ENCODE measurements around the gene CDHR5. TPM values are rescaled to one million over a fixed set of nuclear protein-coding genes. Genes with fewer than 3 reads are reported as not detected.
"Not testable (repeated sequence)": the region's sequence is repeated elsewhere in the genome, so short reads cannot be mapped to it uniquely, and the experiment has no call there.

CDHR5 gene
- polyA plus RNA-seq, 1 of the 3 experiments (the other 2 are of a cell fraction), result not detected

DNA sequence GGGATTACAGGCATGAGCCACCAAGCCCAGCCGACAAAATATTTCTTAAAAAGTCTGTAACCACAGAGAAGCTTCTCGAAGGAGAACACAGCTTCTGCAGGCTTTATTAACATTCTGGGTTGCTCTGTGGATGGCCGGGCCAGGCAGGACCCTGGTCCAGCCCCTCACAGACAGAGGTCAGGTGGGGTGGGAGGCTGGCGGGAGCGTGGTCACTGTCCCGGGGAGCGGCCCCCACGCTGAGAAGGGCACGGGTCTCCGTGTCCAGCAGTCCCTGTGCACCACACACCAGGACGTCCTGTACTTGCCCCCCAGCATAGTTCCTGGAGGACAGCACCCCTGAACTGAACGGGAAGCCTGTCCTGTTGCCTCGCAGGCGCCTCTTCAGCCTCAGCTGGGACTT lies 31.7 kb upstream of the CDHR5 start (continued):
- TF ChIP-seq, protein P1, sequence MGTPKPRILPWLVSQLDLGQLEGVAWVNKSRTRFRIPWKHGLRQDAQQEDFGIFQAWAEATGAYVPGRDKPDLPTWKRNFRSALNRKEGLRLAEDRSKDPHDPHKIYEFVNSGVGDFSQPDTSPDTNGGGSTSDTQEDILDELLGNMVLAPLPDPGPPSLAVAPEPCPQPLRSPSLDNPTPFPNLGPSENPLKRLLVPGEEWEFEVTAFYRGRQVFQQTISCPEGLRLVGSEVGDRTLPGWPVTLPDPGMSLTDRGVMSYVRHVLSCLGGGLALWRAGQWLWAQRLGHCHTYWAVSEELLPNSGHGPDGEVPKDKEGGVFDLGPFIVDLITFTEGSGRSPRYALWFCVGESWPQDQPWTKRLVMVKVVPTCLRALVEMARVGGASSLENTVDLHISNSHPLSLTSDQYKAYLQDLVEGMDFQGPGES (IDR thresholded peaks at IDR 0.05; ENCODE audit: low read depth, low read length), result no peak

DNA sequence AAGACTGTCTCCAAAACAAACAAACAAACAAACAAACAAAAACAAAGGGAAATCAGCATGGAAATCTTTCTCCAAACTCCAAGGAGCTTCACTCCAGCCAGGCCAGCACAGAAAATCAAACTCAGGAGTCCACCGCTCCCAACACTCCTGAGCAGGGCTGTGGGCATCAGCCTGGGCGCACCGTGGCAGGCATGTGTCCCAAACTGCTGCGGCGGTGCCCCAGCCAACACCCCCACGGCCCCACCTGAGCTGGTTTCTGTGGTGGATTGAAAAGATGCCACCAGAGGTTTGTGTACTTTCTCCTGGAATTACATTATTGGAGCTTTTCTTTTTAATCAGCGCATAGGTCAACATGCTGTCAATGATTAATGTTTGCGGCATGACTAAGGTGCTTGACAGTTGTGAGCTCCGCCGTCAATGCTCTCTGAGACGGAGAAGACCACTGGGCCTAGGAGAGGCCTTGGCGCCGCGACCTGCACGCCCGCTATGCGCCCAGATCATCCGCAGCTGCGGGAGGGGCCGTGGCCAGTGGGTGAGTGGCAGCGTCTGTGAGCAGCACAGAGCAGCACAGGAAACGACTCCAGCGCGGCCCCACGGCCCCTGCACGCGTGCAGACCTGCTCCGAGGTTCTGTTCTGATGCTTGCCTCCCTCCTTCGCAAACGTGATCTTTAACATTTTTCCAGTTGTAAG lies 30.4 kb upstream of the CDHR5 start:
- Histone ChIP-seq H4K20me1 (ENCODE audit: insufficient read depth) (no peaks in the 10 kb centered on the region), H3K9me3 (no peaks in the 10 kb centered on the region), H3K9ac (no peak overlapping the region), H3K4me3 (ENCODE audit: low read depth in 2 of 2, low read length in 1 of 2) (no peak overlapping the region), H3K9me2 (no peaks in the 10 kb centered on the region), H3K4me1 (ENCODE audit: control insufficient read depth in 1 of 2, insufficient read depth in 2 of 2, low read depth in 1 of 2, low read length in 1 of 2) (no peaks in the 10 kb centered on the region), H3K4me2 (no peak overlapping the region), H3K79me2 (ENCODE audit: insufficient read depth) (no peaks in the 10 kb centered on the region), H3K27me3 (ENCODE audit: insufficient read depth) (no peaks in the 10 kb centered on the region), H2AFZ (ENCODE audit: low read depth) (no peak overlapping the region), H3K36me3 (replicated peaks in 1 of 2; ENCODE audit: control insufficient read depth in 1 of 2, insufficient read depth in 2 of 2, low read length in 1 of 2) (peaks cover 0 to 26% of the 10 kb centered on the region in 2 experiments), H3F3A (replicated peaks; ENCODE audit: insufficient read depth) (peaks cover 8% of the 10 kb centered on the region), H3K27ac (ENCODE audit: low read depth in 2 of 2, low read length in 1 of 2) (no peak overlapping the region)
- 94% methylated on average over 24 of the region's 30 CpGs for WGBS (ENCODE audit: low lambda C conversion rate)
- DNase-seq, result no peak
- no peak for TF ChIP-seq MXI1 (IDR thresholded peaks at IDR 0.05; ENCODE audit: low read depth, low read length)
- TF ChIP-seq CHD2 (IDR thresholded peaks at IDR 0.05; ENCODE audit: low read length, partially characterized antibody), result no peak
- TF ChIP-seq POLR2AphosphoS5 (IDR thresholded peaks at IDR 0.05; ENCODE audit: low read depth, low read length), result no peak
- TF ChIP-seq, protein P2, sequence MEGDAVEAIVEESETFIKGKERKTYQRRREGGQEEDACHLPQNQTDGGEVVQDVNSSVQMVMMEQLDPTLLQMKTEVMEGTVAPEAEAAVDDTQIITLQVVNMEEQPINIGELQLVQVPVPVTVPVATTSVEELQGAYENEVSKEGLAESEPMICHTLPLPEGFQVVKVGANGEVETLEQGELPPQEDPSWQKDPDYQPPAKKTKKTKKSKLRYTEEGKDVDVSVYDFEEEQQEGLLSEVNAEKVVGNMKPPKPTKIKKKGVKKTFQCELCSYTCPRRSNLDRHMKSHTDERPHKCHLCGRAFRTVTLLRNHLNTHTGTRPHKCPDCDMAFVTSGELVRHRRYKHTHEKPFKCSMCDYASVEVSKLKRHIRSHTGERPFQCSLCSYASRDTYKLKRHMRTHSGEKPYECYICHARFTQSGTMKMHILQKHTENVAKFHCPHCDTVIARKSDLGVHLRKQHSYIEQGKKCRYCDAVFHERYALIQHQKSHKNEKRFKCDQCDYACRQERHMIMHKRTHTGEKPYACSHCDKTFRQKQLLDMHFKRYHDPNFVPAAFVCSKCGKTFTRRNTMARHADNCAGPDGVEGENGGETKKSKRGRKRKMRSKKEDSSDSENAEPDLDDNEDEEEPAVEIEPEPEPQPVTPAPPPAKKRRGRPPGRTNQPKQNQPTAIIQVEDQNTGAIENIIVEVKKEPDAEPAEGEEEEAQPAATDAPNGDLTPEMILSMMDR (IDR thresholded peaks at IDR 0.05), result no peak
- TF ChIP-seq RXRA (IDR thresholded peaks at IDR 0.05; ENCODE audit: borderline replicate concordance, low read depth), result no peak
- TF ChIP-seq, protein P3, sequence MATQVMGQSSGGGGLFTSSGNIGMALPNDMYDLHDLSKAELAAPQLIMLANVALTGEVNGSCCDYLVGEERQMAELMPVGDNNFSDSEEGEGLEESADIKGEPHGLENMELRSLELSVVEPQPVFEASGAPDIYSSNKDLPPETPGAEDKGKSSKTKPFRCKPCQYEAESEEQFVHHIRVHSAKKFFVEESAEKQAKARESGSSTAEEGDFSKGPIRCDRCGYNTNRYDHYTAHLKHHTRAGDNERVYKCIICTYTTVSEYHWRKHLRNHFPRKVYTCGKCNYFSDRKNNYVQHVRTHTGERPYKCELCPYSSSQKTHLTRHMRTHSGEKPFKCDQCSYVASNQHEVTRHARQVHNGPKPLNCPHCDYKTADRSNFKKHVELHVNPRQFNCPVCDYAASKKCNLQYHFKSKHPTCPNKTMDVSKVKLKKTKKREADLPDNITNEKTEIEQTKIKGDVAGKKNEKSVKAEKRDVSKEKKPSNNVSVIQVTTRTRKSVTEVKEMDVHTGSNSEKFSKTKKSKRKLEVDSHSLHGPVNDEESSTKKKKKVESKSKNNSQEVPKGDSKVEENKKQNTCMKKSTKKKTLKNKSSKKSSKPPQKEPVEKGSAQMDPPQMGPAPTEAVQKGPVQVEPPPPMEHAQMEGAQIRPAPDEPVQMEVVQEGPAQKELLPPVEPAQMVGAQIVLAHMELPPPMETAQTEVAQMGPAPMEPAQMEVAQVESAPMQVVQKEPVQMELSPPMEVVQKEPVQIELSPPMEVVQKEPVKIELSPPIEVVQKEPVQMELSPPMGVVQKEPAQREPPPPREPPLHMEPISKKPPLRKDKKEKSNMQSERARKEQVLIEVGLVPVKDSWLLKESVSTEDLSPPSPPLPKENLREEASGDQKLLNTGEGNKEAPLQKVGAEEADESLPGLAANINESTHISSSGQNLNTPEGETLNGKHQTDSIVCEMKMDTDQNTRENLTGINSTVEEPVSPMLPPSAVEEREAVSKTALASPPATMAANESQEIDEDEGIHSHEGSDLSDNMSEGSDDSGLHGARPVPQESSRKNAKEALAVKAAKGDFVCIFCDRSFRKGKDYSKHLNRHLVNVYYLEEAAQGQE (IDR thresholded peaks at IDR 0.05; ENCODE audit: low read depth, low read length), result no peak
- TF ChIP-seq, protein P4, sequence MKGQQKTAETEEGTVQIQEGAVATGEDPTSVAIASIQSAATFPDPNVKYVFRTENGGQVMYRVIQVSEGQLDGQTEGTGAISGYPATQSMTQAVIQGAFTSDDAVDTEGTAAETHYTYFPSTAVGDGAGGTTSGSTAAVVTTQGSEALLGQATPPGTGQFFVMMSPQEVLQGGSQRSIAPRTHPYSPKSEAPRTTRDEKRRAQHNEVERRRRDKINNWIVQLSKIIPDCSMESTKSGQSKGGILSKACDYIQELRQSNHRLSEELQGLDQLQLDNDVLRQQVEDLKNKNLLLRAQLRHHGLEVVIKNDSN (IDR thresholded peaks at IDR 0.05; ENCODE audit: borderline replicate concordance, low read depth), result no peak
- TF ChIP-seq JUND (IDR thresholded peaks at IDR 0.05), result no peak
- TF ChIP-seq RAD21 (IDR thresholded peaks at IDR 0.05; ENCODE audit: low read length), result no peak
- TF ChIP-seq, protein P5, sequence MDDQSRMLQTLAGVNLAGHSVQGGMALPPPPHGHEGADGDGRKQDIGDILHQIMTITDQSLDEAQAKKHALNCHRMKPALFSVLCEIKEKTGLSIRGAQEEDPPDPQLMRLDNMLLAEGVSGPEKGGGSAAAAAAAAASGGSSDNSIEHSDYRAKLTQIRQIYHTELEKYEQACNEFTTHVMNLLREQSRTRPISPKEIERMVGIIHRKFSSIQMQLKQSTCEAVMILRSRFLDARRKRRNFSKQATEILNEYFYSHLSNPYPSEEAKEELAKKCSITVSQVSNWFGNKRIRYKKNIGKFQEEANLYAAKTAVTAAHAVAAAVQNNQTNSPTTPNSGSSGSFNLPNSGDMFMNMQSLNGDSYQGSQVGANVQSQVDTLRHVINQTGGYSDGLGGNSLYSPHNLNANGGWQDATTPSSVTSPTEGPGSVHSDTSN (IDR thresholded peaks at IDR 0.05), result no peak
- CTCF ChIA-PET, result interaction anchor here (0.8 kb wide), 1 partner anchor 42 kb away, joined by 3 read pairs; no protein-coding TSS in a partner anchor
- POLR2A ChIA-PET, result no interaction called here

DNA sequence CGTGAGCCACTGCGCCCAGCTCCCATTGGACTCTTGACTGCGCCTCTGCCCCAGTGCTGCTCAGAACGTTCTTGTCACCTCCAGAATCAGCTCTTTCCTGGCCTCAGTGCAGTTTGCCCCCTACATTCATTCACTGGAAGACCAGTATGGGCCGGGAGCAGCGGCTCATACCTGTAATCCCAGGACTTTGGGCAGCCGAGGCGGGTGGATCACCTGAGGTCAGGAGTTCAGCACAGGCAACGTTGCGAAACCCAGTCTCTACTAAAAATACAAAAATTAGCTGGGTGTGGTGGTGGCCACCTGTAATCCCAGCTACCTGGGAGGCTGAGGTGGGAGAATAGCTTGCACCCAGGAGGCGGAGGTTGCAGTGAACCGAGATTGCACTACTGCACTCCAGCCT lies 29.7 kb upstream of the CDHR5 start:
- H4K20me1 ChIP-seq (ENCODE audit: insufficient read depth); POLR2A ChIA-PET: not testable (repeated sequence)

More for the DNA sequence above, 29.7 kb upstream of the CDHR5 start:
- not testable (repeated sequence) for H3F3A ChIP-seq (replicated peaks; ENCODE audit: insufficient read depth); H3K27me3 ChIP-seq (ENCODE audit: insufficient read depth); H3K4me2 ChIP-seq; H3K4me1 ChIP-seq (ENCODE audit: control insufficient read depth in 1 of 2, insufficient read depth in 2 of 2, low read depth in 1 of 2, low read length in 1 of 2); H3K9me3 ChIP-seq; H3K4me3 ChIP-seq (ENCODE audit: low read depth in 2 of 2, low read length in 1 of 2); H3K9me2 ChIP-seq; DNase-seq; H3K27ac ChIP-seq (ENCODE audit: low read depth in 2 of 2, low read length in 1 of 2); H2AFZ ChIP-seq (ENCODE audit: low read depth); H3K79me2 ChIP-seq (ENCODE audit: insufficient read depth); H3K9ac ChIP-seq
- H3K36me3 ChIP-seq (replicated peaks in 1 of 2; ENCODE audit: control insufficient read depth in 1 of 2, insufficient read depth in 2 of 2, low read length in 1 of 2), result peaks cover 0 to 19% of the 10 kb centered on the region in 2 experiments
- CTCF ChIA-PET, result interaction anchor here (0.8 kb wide), 1 partner anchor 42 kb away, joined by 3 read pairs; no protein-coding TSS in a partner anchor
- WGBS (ENCODE audit: low lambda C conversion rate), result 94% methylated on average over 12 of the region's 12 CpGs
